Activated naive CD8-positive, alpha-beta T cell treated with anti-CD3 and anti-CD28 coated beads for 36 hours (primary cell): ENCODE measurements around the gene ERBB2. TPM values are rescaled to one million over a fixed set of nuclear protein-coding genes. Genes with fewer than 3 reads are reported as not detected.

Experiments
- DNase-seq: peaks from one replicate; pipeline ENCODE4 v3.0.0; 2021
- H3K27ac Mint-ChIP-seq: one replicate; pipeline ENCODE4 v1.8.0; 2022; ENCODE audit warnings: mild to moderate bottlenecking, moderate library complexity, mixed read lengths
- H3K27me3 Mint-ChIP-seq: one replicate; pipeline ENCODE4 v1.8.0; 2022; ENCODE audit warnings: mild to moderate bottlenecking, mixed read lengths
- H3K36me3 Mint-ChIP-seq: one replicate; pipeline ENCODE4 v1.8.0; 2021; ENCODE audit warnings: mild to moderate bottlenecking, mixed read lengths
- H3K4me1 Mint-ChIP-seq: one replicate; pipeline ENCODE4 v1.8.0; 2021; ENCODE audit warnings: mixed read lengths
- H3K4me3 Mint-ChIP-seq: one replicate; pipeline ENCODE4 v1.8.0; 2022; ENCODE audit warnings: mild to moderate bottlenecking, moderate library complexity, mixed read lengths
- H3K9me3 Mint-ChIP-seq: one replicate; pipeline ENCODE4 v1.8.0; 2022; ENCODE audit warnings: mixed read lengths
- total RNA-seq, 2 experiments: library from RNA; stranded (reverse); gene quantifications; one replicate each; pipeline ENCODE4 v1.2.3, GENCODE V29; 2021

Gene ERBB2
- total RNA-seq = 1 to 10 TPM; 3.8 to 4.3 TPM

GRCh38 chr17:39699818-39700147 is at the start of gene ERBB2:
ERBB2 (plus strand) TSS chr17:39700064; CDS start chr17:39700239, 175 bp downstream.
- Mint-ChIP-seq H3K4me3 (peak within 1 kb of the TSS; percentile 40), H3K36me3 (no peaks in the 10 kb centered on the region)

GRCh38 chr17:39650121-39650579 is 49.7 kb upstream of the ERBB2 start:
- Mint-ChIP-seq H3K36me3 (peaks cover 6% of the 10 kb centered on the region), H3K4me1 (peaks cover 25% of the 10 kb centered on the region), H3K27me3 (no peaks in the 10 kb centered on the region), H3K4me3 (no peak overlapping the region), H3K27ac (no peak overlapping the region), H3K9me3 (no peaks in the 10 kb centered on the region)
- DNase-seq = no peak

More at GRCh38 chr17:39699818-39700147, at the start of gene ERBB2:
- no peak for DNase-seq
- Mint-ChIP-seq H3K4me1 (peaks cover 6% of the 10 kb centered on the region), H3K27me3 (peaks cover 40% of the 10 kb centered on the region), H3K9me3 (no peaks in the 10 kb centered on the region), H3K27ac (no peak within 1 kb of the TSS)

- H3K36me3 Mint-ChIP-seq = peaks cover 4% of the 10 kb centered on the region
- no peaks in the 10 kb centered on the region for H3K9me3 Mint-ChIP-seq
- H3K27me3 Mint-ChIP-seq = no peaks in the 10 kb centered on the region
- DNase-seq = no peak
- H3K27ac Mint-ChIP-seq = peak overlapping the region; percentile 40
- H3K4me1 Mint-ChIP-seq = peaks cover 31% of the 10 kb centered on the region
- H3K4me3 Mint-ChIP-seq = no peak overlapping the region
Measured at GRCh38 chr17:39651923-39652586, 47.8 kb upstream of the ERBB2 start.

GRCh38 chr17:39652587-39653315 is 47.1 kb upstream of the ERBB2 start:
- Mint-ChIP-seq H3K4me3 (no peak overlapping the region), H3K36me3 (peaks cover 4% of the 10 kb centered on the region), H3K9me3 (no peaks in the 10 kb centered on the region), H3K27ac (peak overlapping the region; percentile 40), H3K27me3 (no peaks in the 10 kb centered on the region), H3K4me1 (peaks cover 33% of the 10 kb centered on the region)
- no peak for DNase-seq

GRCh38 chr17:39653316-39653661 is 46.6 kb upstream of the ERBB2 start:
- Mint-ChIP-seq H3K36me3 (peaks cover 4% of the 10 kb centered on the region), H3K4me3 (no peak overlapping the region), H3K9me3 (no peaks in the 10 kb centered on the region), H3K4me1 (peaks cover 38% of the 10 kb centered on the region), H3K27ac (no peak overlapping the region), H3K27me3 (no peaks in the 10 kb centered on the region)
- DNase-seq = no peak

- no peaks in the 10 kb centered on the region for H3K9me3 Mint-ChIP-seq
- peak; percentile 73 for DNase-seq
- peaks cover 4% of the 10 kb centered on the region for H3K36me3 Mint-ChIP-seq
- H3K4me1 Mint-ChIP-seq = peaks cover 38% of the 10 kb centered on the region
- no peak overlapping the region for H3K27ac Mint-ChIP-seq
- H3K4me3 Mint-ChIP-seq = no peak overlapping the region
- no peaks in the 10 kb centered on the region for H3K27me3 Mint-ChIP-seq
Measured at GRCh38 chr17:39653662-39654331, 46.1 kb upstream of the ERBB2 start.

GRCh38 chr17:39655105-39655504 is 44.8 kb upstream of the ERBB2 start:
- Mint-ChIP-seq H3K9me3 (no peaks in the 10 kb centered on the region), H3K27me3 (no peaks in the 10 kb centered on the region), H3K36me3 (peaks cover 4% of the 10 kb centered on the region), H3K4me1 (peaks cover 46% of the 10 kb centered on the region), H3K4me3 (no peak overlapping the region), H3K27ac (no peak overlapping the region)
- no peak for DNase-seq

GRCh38 chr17:39658346-39658745 is 41.5 kb upstream of the ERBB2 start:
- Mint-ChIP-seq H3K4me1 (peaks cover 40% of the 10 kb centered on the region), H3K27ac (peak overlapping the region; percentile 39), H3K9me3 (no peaks in the 10 kb centered on the region), H3K27me3 (no peaks in the 10 kb centered on the region), H3K4me3 (no peak overlapping the region), H3K36me3 (peaks cover 6% of the 10 kb centered on the region)
- no peak for DNase-seq

GRCh38 chr17:39658760-39659159 is 41.1 kb upstream of the ERBB2 start:
- H3K27me3 Mint-ChIP-seq = no peaks in the 10 kb centered on the region
- DNase-seq = no peak
- H3K9me3 Mint-ChIP-seq = no peaks in the 10 kb centered on the region
- no peak overlapping the region for H3K27ac Mint-ChIP-seq
- peaks cover 37% of the 10 kb centered on the region for H3K4me1 Mint-ChIP-seq
- peaks cover 6% of the 10 kb centered on the region for H3K36me3 Mint-ChIP-seq
- no peak overlapping the region for H3K4me3 Mint-ChIP-seq

- H3K9me3 Mint-ChIP-seq = no peaks in the 10 kb centered on the region
- DNase-seq = no peak
- peak overlapping the region; percentile 42 for H3K27ac Mint-ChIP-seq
- H3K36me3 Mint-ChIP-seq = peaks cover 6% of the 10 kb centered on the region
- no peaks in the 10 kb centered on the region for H3K27me3 Mint-ChIP-seq
- peaks cover 35% of the 10 kb centered on the region for H3K4me1 Mint-ChIP-seq
- H3K4me3 Mint-ChIP-seq = no peak overlapping the region
Measured at GRCh38 chr17:39659279-39660010, 40.4 kb upstream of the ERBB2 start.

- no peaks in the 10 kb centered on the region for H3K27me3 Mint-ChIP-seq
- H3K4me1 Mint-ChIP-seq = peaks cover 35% of the 10 kb centered on the region
- DNase-seq = no peak
- peak overlapping the region; percentile 29 for H3K27ac Mint-ChIP-seq
- no peak overlapping the region for H3K4me3 Mint-ChIP-seq
- H3K9me3 Mint-ChIP-seq = no peaks in the 10 kb centered on the region
- H3K36me3 Mint-ChIP-seq = peaks cover 6% of the 10 kb centered on the region
Measured at GRCh38 chr17:39660011-39660360, 39.9 kb upstream of the ERBB2 start.

GRCh38 chr17:39660397-39661385 is 39.2 kb upstream of the ERBB2 start:
- Mint-ChIP-seq H3K27me3 (no peaks in the 10 kb centered on the region), H3K4me1 (peaks cover 28% of the 10 kb centered on the region), H3K4me3 (no peak overlapping the region), H3K27ac (no peak overlapping the region), H3K9me3 (no peaks in the 10 kb centered on the region), H3K36me3 (peaks cover 2% of the 10 kb centered on the region)
- no peak for DNase-seq

GRCh38 chr17:39661744-39662541 is 37.9 kb upstream of the ERBB2 start:
- peaks cover 10% of the 10 kb centered on the region for H3K27me3 Mint-ChIP-seq
- H3K4me3 Mint-ChIP-seq = no peak overlapping the region
- peaks cover 2% of the 10 kb centered on the region for H3K36me3 Mint-ChIP-seq
- no peak for DNase-seq
- H3K4me1 Mint-ChIP-seq = peaks cover 26% of the 10 kb centered on the region
- H3K9me3 Mint-ChIP-seq = no peaks in the 10 kb centered on the region
- no peak overlapping the region for H3K27ac Mint-ChIP-seq
